Skeletal muscle tissue (tissue), 4 donors: ENCODE results near the gene SPAG7. TPM values are rescaled to one million over a fixed set of nuclear protein-coding genes. Genes with fewer than 3 reads are reported as not detected.

Source experiments
- H3K27ac ChIP-seq: one replicate; pipeline ENCODE4 v1.7.0; 2013; ENCODE audit warnings: mild to moderate bottlenecking, low read depth, low read length, inconsistent platforms
- H3K27me3 ChIP-seq, 3 donors: one replicate each; pipeline ENCODE4 v1.7.0; 2013; ENCODE audit warnings: low read length in 3 of 3; ENCODE audit not compliant: control insufficient read depth in 3 of 3, insufficient read depth in 3 of 3
- H3K36me3 ChIP-seq, 3 donors: one replicate each; pipeline ENCODE4 v1.7.0; 2013; ENCODE audit warnings: low read length in 3 of 3; ENCODE audit not compliant: control insufficient read depth in 3 of 3, insufficient read depth in 3 of 3
- H3K4me1 ChIP-seq, 3 donors: one replicate each; pipeline ENCODE4 v1.7.0; 2013; ENCODE audit warnings: low read length in 3 of 3, mild to moderate bottlenecking in 3 of 3; ENCODE audit not compliant: control insufficient read depth in 3 of 3, insufficient read depth in 3 of 3
- H3K4me3 ChIP-seq, 3 donors: one replicate each; pipeline ENCODE4 v1.7.0; 2013; ENCODE audit warnings: low read length in 3 of 3
- H3K9ac ChIP-seq, 3 donors: one replicate each; pipeline ENCODE4 v1.7.0; 2013; ENCODE audit warnings: low read length in 3 of 3, mild to moderate bottlenecking in 3 of 3, moderate library complexity in 2 of 3, low read depth in 1 of 3
- H3K9me3 ChIP-seq, 3 donors: one replicate each; pipeline ENCODE4 v1.7.0; 2013; ENCODE audit warnings: low read length in 3 of 3; ENCODE audit not compliant: control insufficient read depth in 3 of 3
- total RNA-seq: library from RNA; depleted of rRNA; stranded (reverse); fragments of >200 nt; gene quantifications from one replicate; pipeline ENCODE4 v1.2.3, GENCODE V29; 2014
- donor health status: Osteomylitis.

Gene SPAG7
- total RNA-seq, 1 donor from 2014 or later, result 51.7 TPM

GRCh38 chr17:4951486-4951885 lies 16.1 kb downstream of the SPAG7 start:
- Histone ChIP-seq H3K9ac (peak overlapping the region; percentile 89 to 99 (median 97)), H3K4me1 (peaks cover 41 to 64% (median 49%) of the 10 kb centered on the region in 3 donors), H3K27me3 (no peaks in the 10 kb centered on the region), H3K9me3 (no peaks in the 10 kb centered on the region), H3K36me3 (peaks cover 32 to 40% (median 36%) of the 10 kb centered on the region in 3 donors), H3K4me3 (peak overlapping the region; percentile 81 to 86 (median 85)), H3K27ac (peak overlapping the region; percentile 98)

GRCh38 chr17:4950746-4951204 lies 16.8 kb downstream of the SPAG7 start, which contains the start of gene ENO3:
TSS of gene ENO3 (plus strand) at chr17:4951119. CDS start at chr17:4951830, 711 bp downstream.
- no peaks in the 10 kb centered on the region for H3K27me3 ChIP-seq

GRCh38 chr17:4950075-4950745 lies 17.4 kb downstream of the SPAG7 start:
- H3K9me3 ChIP-seq, result no peaks in the 10 kb centered on the region
- H3K27ac ChIP-seq, result peak overlapping the region; percentile 98
- no peaks in the 10 kb centered on the region for H3K27me3 ChIP-seq
- peaks cover 42 to 64% (median 49%) of the 10 kb centered on the region in 3 donors for H3K4me1 ChIP-seq
- peak overlapping the region; percentile 81 to 86 (median 85) for H3K4me3 ChIP-seq
- peaks cover 29 to 38% (median 32%) of the 10 kb centered on the region in 3 donors for H3K36me3 ChIP-seq
- H3K9ac ChIP-seq, result peak overlapping the region; percentile 89 to 99 (median 97)

More at GRCh38 chr17:4950746-4951204, 16.8 kb downstream of the SPAG7 start, which contains the start of gene ENO3:
- H3K4me3 ChIP-seq, result peak within 1 kb of the TSS; percentile 81 to 86 (median 85)
- peaks cover 41 to 64% (median 49%) of the 10 kb centered on the region in 3 donors for H3K4me1 ChIP-seq
- peak within 1 kb of the TSS; percentile 98 for H3K27ac ChIP-seq
- no peaks in the 10 kb centered on the region for H3K9me3 ChIP-seq
- H3K9ac ChIP-seq, result peak within 1 kb of the TSS; percentile 89 to 99 (median 97)
- H3K36me3 ChIP-seq, result peaks cover 31 to 38% (median 33%) of the 10 kb centered on the region in 3 donors

- peaks cover 44 to 66% (median 51%) of the 10 kb centered on the region in 3 donors for H3K4me1 ChIP-seq
- no peaks in the 10 kb centered on the region for H3K27me3 ChIP-seq
- H3K9me3 ChIP-seq, result no peaks in the 10 kb centered on the region
- H3K9ac ChIP-seq, result peak overlapping the region; percentile 77 to 90 (median 89)
- peak overlapping the region; percentile 74 to 98 (median 83) for H3K4me3 ChIP-seq
- peak overlapping the region; percentile 98 for H3K27ac ChIP-seq
- peaks cover 31 to 39% (median 34%) of the 10 kb centered on the region in 3 donors for H3K36me3 ChIP-seq
These were observed 18.1 kb downstream of the SPAG7 start for GRCh38 chr17:4949321-4950074.

GRCh38 chr17:4948931-4949320 lies 18.7 kb downstream of the SPAG7 start:
- H3K27ac ChIP-seq, result peak overlapping the region; percentile 98
- H3K4me1 ChIP-seq, result peaks cover 42 to 64% (median 45%) of the 10 kb centered on the region in 3 donors
- H3K9me3 ChIP-seq, result no peaks in the 10 kb centered on the region
- H3K4me3 ChIP-seq, result peak overlapping the region; percentile 91 to 98 (median 95)
- peak overlapping the region; percentile 77 to 90 (median 89) for H3K9ac ChIP-seq
- peaks cover 32 to 44% (median 37%) of the 10 kb centered on the region in 3 donors for H3K36me3 ChIP-seq
- no peaks in the 10 kb centered on the region for H3K27me3 ChIP-seq

GRCh38 chr17:4948166-4948930 lies 19.3 kb downstream of the SPAG7 start, which contains the start of gene PFN1:
TSS of gene PFN1 (minus strand) at chr17:4948530. CDS start at chr17:4948394, 136 bp downstream.
- Histone ChIP-seq H3K4me3 (peak within 1 kb of the TSS; percentile 91 to 98 (median 95)), H3K4me1 (peaks cover 38 to 61% (median 39%) of the 10 kb centered on the region in 3 donors), H3K9me3 (no peaks in the 10 kb centered on the region), H3K36me3 (peaks cover 29 to 43% (median 36%) of the 10 kb centered on the region in 3 donors), H3K27ac (peak within 1 kb of the TSS; percentile 98), H3K9ac (peak within 1 kb of the TSS; percentile 89 to 97 (median 93)), H3K27me3 (no peaks in the 10 kb centered on the region)

- Histone ChIP-seq H3K4me1 (peaks cover 33 to 63% (median 38%) of the 10 kb centered on the region in 3 donors), H3K9me3 (no peaks in the 10 kb centered on the region), H3K4me3 (peak overlapping the region; percentile 83 to 98 (median 95)), H3K27ac (peak overlapping the region; percentile 98), H3K36me3 (peaks cover 32 to 43% (median 37%) of the 10 kb centered on the region in 3 donors), H3K27me3 (no peaks in the 10 kb centered on the region), H3K9ac (peak overlapping the region; percentile 89 to 97 (median 93))
These were observed 20.0 kb downstream of the SPAG7 start for GRCh38 chr17:4947411-4948165.

- Histone ChIP-seq H3K27me3 (no peaks in the 10 kb centered on the region), H3K9me3 (no peaks in the 10 kb centered on the region), H3K4me1 (peaks cover 33 to 64% (median 40%) of the 10 kb centered on the region in 3 donors), H3K36me3 (peaks cover 37 to 47% (median 43%) of the 10 kb centered on the region in 3 donors), H3K27ac (peak overlapping the region; percentile 98), H3K9ac (peak overlapping the region; percentile 4 to 65 (median 30)), H3K4me3 (peak overlapping the region; percentile 58 to 95 (median 68))
These were observed 20.6 kb downstream of the SPAG7 start for GRCh38 chr17:4947010-4947410.
